ENCODE measurements around the gene FBXL7.

- TF ChIP-seq POLR2A (IDR thresholded peaks at IDR 0.05) (no peak), CTCF (IDR thresholded peaks at IDR 0.05) (no peak)
Observed at GRCh38 chr5:15635289-15635616, 135.3 kb downstream of the FBXL7 start.

All from right lobe of liver (tissue), 4 donors.